CD4-positive, alpha-beta memory T cell (primary cell): ENCODE data around the gene IL17RA. TPM values are rescaled to one million over a fixed set of nuclear protein-coding genes. Genes with fewer than 3 reads are reported as not detected.

Experiments used
- CTCF ChIA-PET: fragments of 350-600 bp; sonication (Branson Sonifier 250); formaldehyde crosslinking; loops from one replicate; lab custom pipeline; 2021; ENCODE audit warnings: inconsistent platforms; ENCODE audit not compliant: partially characterized antibody; lab: Charles Lee
- POLR2A ChIA-PET: fragments of 350-600 bp; sonication (Branson Sonifier 250); formaldehyde crosslinking; loops from one replicate; lab custom pipeline; 2021; ENCODE audit not compliant: partially characterized antibody; lab: Charles Lee
- DNase-seq, 5 donors: peaks; one replicate each; pipeline versions ENCODE4 v3.0.0 to v3.0.0-alpha.2; 2020 to 2022; ENCODE audit warnings: mixed read lengths in 1 of 5
- H3K27ac ChIP-seq: one replicate; pipeline ENCODE4 v1.7.0; 2013; ENCODE audit warnings: low read depth, low read length
- H3K27me3 ChIP-seq: 2 replicates; pipeline ENCODE4 v1.7.0; 2013; ENCODE audit warnings: mild to moderate bottlenecking, low read length, moderate library complexity; ENCODE audit not compliant: insufficient read depth
- H3K36me3 ChIP-seq: 2 replicates; pipeline ENCODE4 v1.7.0; 2013; ENCODE audit warnings: mild to moderate bottlenecking, low read length, moderate library complexity; ENCODE audit not compliant: insufficient read depth
- H3K4me1 ChIP-seq: 2 replicates; pipeline ENCODE4 v1.7.0; 2013; ENCODE audit warnings: mild to moderate bottlenecking, low read length, moderate library complexity; ENCODE audit not compliant: insufficient read depth
- H3K4me3 ChIP-seq, 2 donors: one replicate each; pipeline ENCODE4 v1.7.0; 2013; ENCODE audit warnings: low read length in 2 of 2, mild to moderate bottlenecking in 1 of 2
- H3K9me3 ChIP-seq, 2 donors: one replicate each; pipeline ENCODE4 v1.7.0; 2013; ENCODE audit warnings: low read length in 2 of 2, control low read depth in 1 of 2; ENCODE audit not compliant: control insufficient read depth in 1 of 2
- H3K27ac Mint-ChIP-seq, 7 donors: one replicate each; pipeline ENCODE4 v1.8.0; 2020 to 2021; ENCODE audit warnings: mixed read lengths in 7 of 7, mild to moderate bottlenecking in 6 of 7, inconsistent platforms in 3 of 7, moderate library complexity in 3 of 7
- H3K27me3 Mint-ChIP-seq, 2 donors: one replicate each; pipeline ENCODE4 v1.8.0; 2020 to 2021; ENCODE audit warnings: mixed read lengths in 2 of 2
- H3K36me3 Mint-ChIP-seq, 2 donors: one replicate each; pipeline ENCODE4 v1.8.0; 2020 to 2021; ENCODE audit warnings: mixed read lengths in 2 of 2, inconsistent platforms in 1 of 2, mild to moderate bottlenecking in 1 of 2
- H3K4me1 Mint-ChIP-seq, 4 donors: one replicate each; pipeline ENCODE4 v1.8.0; 2020 to 2021; ENCODE audit warnings: mixed read lengths in 4 of 4, mild to moderate bottlenecking in 1 of 4
- H3K4me3 Mint-ChIP-seq, 8 donors: one replicate each; pipeline ENCODE4 v1.8.0; 2020 to 2021; ENCODE audit warnings: mixed read lengths in 8 of 8, mild to moderate bottlenecking in 7 of 8, moderate library complexity in 6 of 8, inconsistent platforms in 3 of 8
- H3K9me3 Mint-ChIP-seq, 8 donors: one replicate each; pipeline ENCODE4 v1.8.0; 2020 to 2021; ENCODE audit warnings: mixed read lengths in 8 of 8, mild to moderate bottlenecking in 5 of 8, inconsistent platforms in 3 of 8, moderate library complexity in 1 of 8
- intact Hi-C: fragments of 100-400 bp; cut with micrococcal nuclease; formaldehyde crosslinking; loops from one replicate; pipeline ENCODE4 v1.15.1; 2023
- polyA plus RNA-seq, 2 donors: library from polyadenylated mRNA; unstranded; fragments of 300-500 nt; fragmentation: Illumina TruSeq; gene quantifications; one replicate each; pipeline ENCODE4 v1.2.3, GENCODE V29; 2021
- total RNA-seq, 2 experiments: library from RNA; stranded (reverse); gene quantifications; one replicate each; pipeline ENCODE4 v1.2.3, GENCODE V29; 2021

IL17RA gene
- total and polyA plus RNA-seq, 4 experiments from 2014 or later, result 19.8 to 77.2 (median 55.7) TPM

DNA sequence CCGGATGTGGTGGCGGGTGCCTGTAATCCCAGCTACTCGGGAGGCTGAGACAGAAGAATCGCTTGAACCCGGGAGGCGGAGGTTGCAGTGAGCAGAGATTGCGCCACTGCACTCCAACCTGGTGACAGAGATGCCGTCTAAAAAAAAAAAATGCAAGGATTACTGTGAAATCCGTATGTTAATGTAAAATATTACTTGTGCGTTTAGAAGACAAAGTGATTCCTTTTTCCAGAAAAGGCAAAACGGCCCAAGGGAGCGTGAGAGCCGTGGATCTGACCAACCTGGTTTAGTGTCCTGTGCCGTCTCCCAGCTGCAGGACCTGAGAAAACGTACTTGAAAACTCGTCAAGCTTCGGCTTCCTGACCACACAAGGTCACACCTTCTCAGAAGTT is 73.4 kb downstream of the IL17RA start:
- Mint-ChIP-seq H3K9me3 (no peaks in the 10 kb centered on the region), H3K27me3 (no peaks in the 10 kb centered on the region), H3K4me1 (peaks cover 18 to 52% (median 24%) of the 10 kb centered on the region in 4 donors), H3K4me3 (peak overlapping the region; percentile 82 to 89 (median 85)), H3K36me3 (peaks cover 0 to 6% of the 10 kb centered on the region in 2 donors), H3K27ac (peak overlapping the region in 6 of 7 donors; percentile 23 to 83 (median 70))
- Histone ChIP-seq H3K9me3 (no peaks in the 10 kb centered on the region), H3K36me3 (no peaks in the 10 kb centered on the region), H3K4me1 (peaks cover 37% of the 10 kb centered on the region), H3K27ac (peak overlapping the region; percentile 45), H3K27me3 (no peaks in the 10 kb centered on the region), H3K4me3 (peak overlapping the region; percentile 47 to 81)
- DNase-seq, result no peak
- intact Hi-C loops, result loop anchor here (5.0 kb wide), 2 partner anchors 59 to 344 kb away; partner anchors contain the start of gene ADA2
- CTCF ChIA-PET, result interaction anchor here (0.7 to 3.2 kb wide), 7 partner anchors 14 to 343 kb away, joined by 3 to 25 read pairs (median 4); no protein-coding TSS in a partner anchor
- POLR2A ChIA-PET, result interaction anchor here (0.7 to 8.1 kb wide), 11 partner anchors 9 to 74 kb away, joined by 3 to 58 read pairs (median 5); partner anchors contain the start of gene ADA2

- H3K9me3 ChIP-seq, result no peaks in the 10 kb centered on the region
- H3K4me1 Mint-ChIP-seq, result peaks cover 17 to 48% (median 24%) of the 10 kb centered on the region in 4 donors
- H3K36me3 Mint-ChIP-seq, result peaks cover 0 to 6% of the 10 kb centered on the region in 2 donors
- CTCF ChIA-PET, result interaction anchor here (1.0 to 3.2 kb wide), 6 partner anchors 14 to 343 kb away, joined by 3 to 25 read pairs (median 4); no protein-coding TSS in a partner anchor
- H3K4me1 ChIP-seq, result peaks cover 36% of the 10 kb centered on the region
- POLR2A ChIA-PET, result interaction anchor here (0.7 to 8.1 kb wide), 14 partner anchors 10 to 345 kb away, joined by 3 to 58 read pairs (median 4); partner anchors contain the start of gene ADA2
- no peaks in the 10 kb centered on the region for H3K9me3 Mint-ChIP-seq
- intact Hi-C loops, result loop anchor here (1.0 to 5.0 kb wide), 4 partner anchors 39 to 343 kb away; partner anchors contain the start of genes ADA2 and IL17RA
- H3K4me3 Mint-ChIP-seq, result peak within 1 kb of the TSS; percentile 84 to 90 (median 88)
- DNase-seq, result peak; percentile 81 to 87 (median 85)
- peak within 1 kb of the TSS; percentile 52 to 81 for H3K4me3 ChIP-seq
- peak within 1 kb of the TSS; percentile 77 to 88 (median 85) for H3K27ac Mint-ChIP-seq
- no peaks in the 10 kb centered on the region for H3K27me3 Mint-ChIP-seq
- no peaks in the 10 kb centered on the region for H3K36me3 ChIP-seq
- peak within 1 kb of the TSS; percentile 46 for H3K27ac ChIP-seq
- no peaks in the 10 kb centered on the region for H3K27me3 ChIP-seq
These were observed 74.0 kb downstream of the IL17RA start, which contains the start of gene HDHD5 for GRCh38 chr22:17158568-17159503. HDHD5 (minus strand) TSS chr22:17159277; CDS start chr22:17159251, 26 bp downstream.

DNA sequence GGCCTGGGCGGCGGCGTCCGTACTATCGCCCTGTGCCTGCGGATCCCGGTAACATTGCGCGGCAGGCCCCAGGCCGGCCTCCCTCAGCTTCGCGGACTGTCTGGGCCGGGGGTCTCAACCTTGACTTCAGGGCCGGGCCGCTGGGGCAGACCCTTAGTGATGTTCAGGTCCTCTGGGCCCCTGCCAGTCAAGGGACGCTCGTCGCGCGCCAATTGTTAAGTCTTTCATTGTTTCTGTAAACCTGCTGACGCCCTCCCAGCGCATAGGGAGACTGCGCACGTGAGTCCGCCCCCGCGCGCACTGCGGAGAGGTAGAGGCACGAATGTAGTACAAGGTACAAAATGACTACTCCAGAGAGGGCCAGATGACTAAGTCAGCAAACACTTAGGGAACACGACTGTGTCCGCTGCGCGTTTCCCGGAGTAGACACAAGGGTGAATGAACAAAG is 74.7 kb downstream of the IL17RA start:
- peak in 1 of 5 donors; percentile 51 for DNase-seq
- Histone ChIP-seq H3K27me3 (no peaks in the 10 kb centered on the region), H3K36me3 (no peaks in the 10 kb centered on the region), H3K27ac (peak overlapping the region; percentile 46), H3K4me3 (peak overlapping the region; percentile 52 to 81), H3K4me1 (peaks cover 36% of the 10 kb centered on the region), H3K9me3 (no peaks in the 10 kb centered on the region)
- POLR2A ChIA-PET, result interaction anchor here (0.5 to 8.1 kb wide), 9 partner anchors 13 to 344 kb away, joined by 3 to 58 read pairs (median 4); partner anchors contain the start of gene ADA2
- H3K27me3 Mint-ChIP-seq, result no peaks in the 10 kb centered on the region
- H3K4me3 Mint-ChIP-seq, result peak overlapping the region; percentile 82 to 90 (median 88)
- H3K4me1 Mint-ChIP-seq, result peaks cover 17 to 47% (median 24%) of the 10 kb centered on the region in 4 donors
- CTCF ChIA-PET, result interaction anchor here (1.7 to 3.4 kb wide), 3 partner anchors 13 to 342 kb away, joined by 3 to 36 read pairs (median 5); no protein-coding TSS in a partner anchor
- peak overlapping the region; percentile 72 to 88 (median 85) for H3K27ac Mint-ChIP-seq
- peaks cover 0 to 6% of the 10 kb centered on the region in 2 donors for H3K36me3 Mint-ChIP-seq
- intact Hi-C loops, result loop anchor here (1.0 to 5.0 kb wide), 4 partner anchors 39 to 343 kb away; partner anchors contain the start of genes ADA2 and IL17RA
- H3K9me3 Mint-ChIP-seq, result no peaks in the 10 kb centered on the region

GRCh38 chr22:17161991-17162390 is 77.2 kb downstream of the IL17RA start:
- peaks cover 8 to 25% (median 17%) of the 10 kb centered on the region in 4 donors for H3K4me1 Mint-ChIP-seq
- H3K36me3 Mint-ChIP-seq, result peaks cover 0 to 1% of the 10 kb centered on the region in 2 donors

DNA sequence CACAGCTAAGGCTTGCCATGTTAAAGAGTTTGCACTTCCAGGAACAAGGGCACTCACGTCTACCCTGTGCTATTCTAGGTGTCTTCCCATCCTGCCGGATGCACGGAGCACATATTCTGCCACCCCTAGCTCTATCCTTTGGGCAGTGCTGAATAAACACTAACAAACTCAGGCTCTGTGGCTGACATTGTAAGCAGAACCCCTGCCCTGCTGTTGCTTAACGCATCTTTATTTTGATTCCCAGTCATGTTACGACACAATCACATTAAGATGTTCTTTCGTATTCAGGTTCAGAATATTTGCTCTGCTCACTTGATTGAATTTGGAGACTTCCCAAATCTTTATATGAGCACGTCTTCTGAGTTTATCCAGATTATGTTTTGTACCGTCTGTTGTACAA is 77.9 kb downstream of the IL17RA start:
- Histone ChIP-seq H3K27ac (no peak overlapping the region), H3K4me1 (peaks cover 17% of the 10 kb centered on the region), H3K36me3 (no peaks in the 10 kb centered on the region), H3K27me3 (no peaks in the 10 kb centered on the region), H3K9me3 (no peaks in the 10 kb centered on the region), H3K4me3 (no peak overlapping the region)
- intact Hi-C loops, result no loop called here
- H3K4me3 Mint-ChIP-seq, result no peak overlapping the region
- peaks cover 0 to 1% of the 10 kb centered on the region in 2 donors for H3K36me3 Mint-ChIP-seq
- no peak for DNase-seq
- H3K27ac Mint-ChIP-seq, result no peak overlapping the region
- H3K9me3 Mint-ChIP-seq, result no peaks in the 10 kb centered on the region
- CTCF ChIA-PET, result interaction anchor here (1.6 to 3.4 kb wide), 2 partner anchors 9 kb away, joined by 8 to 36 read pairs; no protein-coding TSS in a partner anchor
- peaks cover 5 to 18% (median 14%) of the 10 kb centered on the region in 4 donors for H3K4me1 Mint-ChIP-seq
- POLR2A ChIA-PET, result interaction anchor here (1.3 to 8.1 kb wide), 2 partner anchors 9 to 75 kb away, joined by 5 to 58 read pairs; no protein-coding TSS in a partner anchor
- no peaks in the 10 kb centered on the region for H3K27me3 Mint-ChIP-seq

More at GRCh38 chr22:17161991-17162390, 77.2 kb downstream of the IL17RA start:
- Histone ChIP-seq H3K36me3 (no peaks in the 10 kb centered on the region), H3K27me3 (no peaks in the 10 kb centered on the region), H3K9me3 (no peaks in the 10 kb centered on the region), H3K4me1 (peaks cover 24% of the 10 kb centered on the region), H3K4me3 (no peak overlapping the region), H3K27ac (no peak overlapping the region)
- ChIA-PET POLR2A (interaction anchor here (0.7 to 8.1 kb wide), 3 partner anchors 10 to 74 kb away, joined by 4 to 58 read pairs (median 5); no protein-coding TSS in a partner anchor), CTCF (interaction anchor here (3.4 kb wide), 1 partner anchor 10 kb away, joined by 36 read pairs; no protein-coding TSS in a partner anchor)
- no peaks in the 10 kb centered on the region for H3K9me3 Mint-ChIP-seq
- H3K27ac Mint-ChIP-seq, result no peak overlapping the region
- no peak for DNase-seq
- H3K4me3 Mint-ChIP-seq, result no peak overlapping the region
- H3K27me3 Mint-ChIP-seq, result no peaks in the 10 kb centered on the region
- intact Hi-C loops, result no loop called here

DNA sequence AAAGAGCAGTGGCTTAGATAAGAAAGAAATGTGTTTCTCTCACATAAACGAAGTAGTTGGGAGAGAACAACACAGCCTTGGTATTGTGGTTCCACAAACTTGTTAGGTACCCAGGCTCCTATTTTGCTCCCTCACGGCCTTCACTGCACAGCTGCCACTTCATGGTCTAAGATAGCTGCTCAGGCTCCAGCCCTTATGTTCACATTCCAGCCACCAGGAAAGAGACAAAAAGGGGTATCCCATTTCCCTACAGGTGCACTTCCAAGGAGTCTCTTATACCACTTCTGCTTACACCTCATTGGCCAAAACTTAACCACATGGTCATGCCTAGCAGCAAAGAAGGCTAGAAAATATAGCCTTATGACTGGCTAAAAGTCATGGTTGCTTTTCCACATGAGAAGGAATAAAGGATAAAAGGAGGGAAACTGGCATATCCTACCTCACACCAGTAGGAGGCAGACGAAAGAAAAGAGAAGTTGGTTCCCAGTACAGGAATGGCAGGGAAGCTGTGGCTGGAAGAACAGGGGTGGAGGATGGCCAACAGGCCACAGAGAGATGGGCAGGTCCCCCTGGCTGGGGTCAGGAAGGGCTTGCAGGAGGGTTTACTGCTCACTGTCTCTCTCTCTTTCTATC is 79.7 kb downstream of the IL17RA start:
- DNase-seq, result no peak
- Histone ChIP-seq H3K4me1 (peaks cover 7% of the 10 kb centered on the region), H3K27ac (no peak overlapping the region), H3K36me3 (no peaks in the 10 kb centered on the region), H3K4me3 (no peak overlapping the region), H3K9me3 (no peaks in the 10 kb centered on the region), H3K27me3 (no peaks in the 10 kb centered on the region)
- peaks cover 0 to under 1% of the 10 kb centered on the region in 2 donors for H3K36me3 Mint-ChIP-seq
- intact Hi-C loops, result no loop called here
- CTCF ChIA-PET, result interaction anchor here (1.6 kb wide), 1 partner anchor 7 kb away, joined by 8 read pairs; no protein-coding TSS in a partner anchor
- no peaks in the 10 kb centered on the region for H3K9me3 Mint-ChIP-seq
- no peaks in the 10 kb centered on the region for H3K27me3 Mint-ChIP-seq
- peak overlapping the region in 1 of 7 donors; percentile 63 for H3K27ac Mint-ChIP-seq
- H3K4me1 Mint-ChIP-seq, result peaks cover 5 to 7% (median 7%) of the 10 kb centered on the region in 4 donors
- POLR2A ChIA-PET, result no interaction called here
- no peak overlapping the region for H3K4me3 Mint-ChIP-seq
